ENCODE results near the gene RAD51B.

DNA sequence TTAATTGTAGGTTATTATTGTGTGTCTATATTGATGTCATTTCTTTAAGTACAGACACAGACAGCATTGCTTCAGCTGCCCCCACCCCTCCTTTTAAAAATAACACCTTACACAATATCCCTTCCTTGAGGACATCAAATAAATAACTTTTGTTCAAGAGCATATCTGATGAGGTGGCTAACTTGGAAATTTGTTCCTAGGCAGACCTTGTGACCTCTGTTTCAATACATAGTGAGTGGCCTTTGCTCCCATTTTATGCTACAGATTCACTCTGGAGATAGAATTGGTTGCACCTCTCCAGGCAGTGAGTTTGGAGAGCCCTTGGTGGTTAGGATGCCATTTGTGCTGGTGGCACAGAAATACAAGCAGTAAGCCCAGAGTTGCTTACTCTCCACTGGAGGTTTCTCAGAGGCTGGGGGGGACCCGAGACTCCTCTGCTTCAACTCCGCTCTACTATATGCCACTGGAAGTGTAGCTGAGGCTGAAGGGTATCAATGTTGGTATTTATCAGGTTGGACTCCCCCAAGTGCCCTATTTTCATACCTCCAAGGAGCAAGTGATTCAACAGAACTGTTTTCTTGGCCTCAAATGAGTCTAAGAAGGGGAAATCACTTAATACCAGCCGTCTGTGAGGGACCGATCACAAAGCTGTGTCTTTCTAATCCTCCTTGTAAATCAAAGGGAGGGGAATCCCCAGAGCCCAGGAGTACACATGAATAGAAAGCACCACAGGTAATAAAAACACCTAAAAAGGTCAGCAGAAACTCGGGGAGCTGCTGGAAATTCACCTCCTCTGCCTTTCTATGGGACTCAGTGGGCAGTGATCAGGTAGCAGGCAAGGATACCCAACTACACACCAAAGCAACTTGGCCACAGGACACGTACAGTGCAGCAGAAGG lies 463.1 kb downstream of the RAD51B start:
- TF ChIP-seq SMARCC2 (IDR thresholded peaks at IDR 0.05): no peak
- no peak for TF ChIP-seq EP300 (IDR thresholded peaks at IDR 0.05; ENCODE audit: low read depth in 2 of 2, low read length in 2 of 2)
- TF ChIP-seq EP300 (CRISPR knock-in tag; IDR thresholded peaks at IDR 0.05; ENCODE audit: borderline replicate concordance): no peak
- no peak for TF ChIP-seq POLR2AphosphoS5 (IDR thresholded peaks at IDR 0.05; ENCODE audit: low read depth, low read length)
- no peak for TF ChIP-seq ZNF768 (CRISPR knock-in tag; IDR thresholded peaks at IDR 0.05)

Measured in HepG2 (cell line).